HG02973 (cell line): Measurements from ENCODE around the gene CRIM1.

Source experiments
- ATAC-seq: cut with Tn5 transposase; IDR thresholded peaks from one replicate; pipeline ENCODE4 v1.9.1; 2021; ENCODE audit warnings: moderate library complexity; ENCODE audit not compliant: unreplicated experiment

Gene CRIM1

GRCh38 chr2:36570416-36570815 lies 214.8 kb downstream of the CRIM1 start:
- ATAC-seq, result no peak

GRCh38 chr2:36572054-36572718 lies 216.6 kb downstream of the CRIM1 start:
- no peak for ATAC-seq

DNA sequence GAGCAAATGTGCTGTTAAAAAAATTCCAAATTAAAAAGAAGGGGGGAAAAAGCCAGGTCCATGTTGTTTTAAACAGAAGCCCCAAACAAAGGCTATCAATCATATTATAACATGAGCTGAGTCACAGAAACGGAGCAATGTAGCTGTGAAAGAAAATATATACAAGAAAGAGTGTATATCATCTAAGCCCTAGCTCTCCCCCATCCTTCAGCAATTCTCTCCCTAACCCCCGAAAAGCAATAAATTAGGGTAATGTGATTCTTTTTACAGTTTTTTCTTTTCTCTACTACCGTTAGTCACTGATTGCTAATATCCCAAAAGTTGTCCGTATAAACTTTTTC lies 217.1 kb downstream of the CRIM1 start:
- no peak for ATAC-seq

DNA sequence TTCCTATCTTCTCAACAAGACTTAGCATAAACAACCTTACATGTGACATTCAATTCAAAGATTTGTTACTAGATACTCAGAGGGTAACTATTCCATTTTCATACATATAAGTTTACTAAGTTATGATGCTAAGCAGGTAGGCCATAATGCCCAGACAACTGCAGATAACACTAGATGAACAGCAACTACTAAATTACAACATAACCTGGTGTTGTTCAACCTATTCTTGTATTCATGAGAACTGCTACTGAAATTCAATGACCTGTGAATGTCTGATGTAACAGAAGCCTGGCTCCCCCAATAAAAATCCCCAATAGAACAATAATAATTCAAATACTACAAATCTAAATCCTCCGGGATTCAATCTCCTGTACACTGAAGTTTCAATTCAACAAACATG lies 217.6 kb downstream of the CRIM1 start:
- ATAC-seq, result no peak

DNA sequence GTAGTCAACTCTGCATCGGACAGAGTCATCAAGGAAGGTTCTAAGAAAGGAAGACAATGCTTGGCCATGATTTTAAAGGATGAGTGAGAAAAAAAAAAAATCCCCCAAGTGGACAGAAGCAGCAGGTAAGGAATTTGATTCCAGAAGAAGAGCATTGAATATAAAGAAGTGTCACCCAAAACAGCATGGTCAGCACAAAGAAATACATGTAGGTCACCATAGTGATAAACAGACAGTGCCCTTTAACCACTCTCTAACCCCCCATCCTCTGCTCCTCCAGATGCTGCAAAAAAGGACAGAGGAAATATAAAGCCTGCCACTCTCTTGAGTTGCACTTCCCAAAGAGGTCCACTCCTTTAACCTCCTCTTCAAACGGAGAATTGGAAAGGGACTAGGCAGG lies 219.0 kb downstream of the CRIM1 start:
- ATAC-seq, result no peak

DNA sequence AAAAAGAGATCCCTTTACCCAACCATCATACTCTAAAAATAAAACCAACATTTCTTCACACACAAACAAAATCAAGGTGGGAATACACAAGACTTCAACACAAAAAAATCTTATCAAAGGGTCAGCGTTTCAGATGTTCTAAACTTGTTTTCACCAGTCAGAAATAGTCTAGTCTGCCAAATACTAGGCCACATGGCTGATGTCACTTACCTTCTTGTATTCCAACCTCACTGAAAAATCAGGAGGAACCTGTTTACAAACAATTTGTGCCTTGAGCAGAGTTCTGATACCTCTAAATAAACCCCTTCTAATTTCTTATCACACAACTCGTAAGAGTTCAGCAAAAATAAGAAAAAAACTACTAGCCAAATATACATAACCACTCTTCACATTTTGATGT lies 222.3 kb downstream of the CRIM1 start:
- no peak for ATAC-seq

DNA sequence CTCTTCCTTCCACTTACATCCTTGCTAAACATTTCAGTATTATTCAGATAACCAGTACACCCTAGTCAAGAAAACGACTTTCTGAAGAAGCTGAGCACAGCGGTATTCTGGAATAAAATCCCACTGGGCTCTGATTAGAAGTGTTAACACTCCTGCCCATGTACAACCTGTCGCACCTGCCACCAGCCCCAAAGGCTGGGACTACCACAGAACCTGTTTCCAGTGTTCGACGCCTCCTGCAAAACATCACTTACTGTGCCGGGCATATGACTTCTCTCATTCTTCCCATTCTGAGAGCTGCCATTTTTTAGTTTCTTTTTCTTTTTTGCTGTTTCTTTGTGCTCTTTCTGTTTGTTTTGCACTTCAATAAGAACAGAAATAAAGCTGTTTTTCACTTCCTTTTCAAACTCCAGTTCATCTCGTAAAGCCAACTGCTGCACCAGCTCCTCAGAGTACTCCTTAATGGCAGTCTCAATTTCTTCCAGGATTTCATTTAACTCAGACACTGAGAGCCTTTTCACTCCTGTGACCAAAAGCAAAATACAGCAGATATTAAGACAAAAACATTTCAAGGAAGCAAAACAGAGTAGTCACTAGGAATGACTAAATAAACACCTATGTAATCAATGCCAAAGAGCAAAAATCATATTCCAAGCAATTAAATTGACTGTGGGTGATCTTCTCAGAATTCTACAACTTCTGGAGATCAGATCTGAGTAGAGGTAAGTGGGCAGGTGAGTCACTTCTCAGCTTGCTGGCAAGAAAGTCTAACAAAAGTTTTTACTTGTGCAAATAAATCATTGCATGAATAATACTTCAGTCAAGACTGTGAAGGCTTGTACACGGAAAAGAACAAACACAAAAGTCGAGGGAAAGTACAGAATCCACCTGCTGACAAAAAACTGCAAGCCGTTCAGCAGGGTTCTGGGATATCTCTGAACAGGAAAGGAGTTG lies 223.0 kb downstream of the CRIM1 start:
- ATAC-seq, result no peak

DNA sequence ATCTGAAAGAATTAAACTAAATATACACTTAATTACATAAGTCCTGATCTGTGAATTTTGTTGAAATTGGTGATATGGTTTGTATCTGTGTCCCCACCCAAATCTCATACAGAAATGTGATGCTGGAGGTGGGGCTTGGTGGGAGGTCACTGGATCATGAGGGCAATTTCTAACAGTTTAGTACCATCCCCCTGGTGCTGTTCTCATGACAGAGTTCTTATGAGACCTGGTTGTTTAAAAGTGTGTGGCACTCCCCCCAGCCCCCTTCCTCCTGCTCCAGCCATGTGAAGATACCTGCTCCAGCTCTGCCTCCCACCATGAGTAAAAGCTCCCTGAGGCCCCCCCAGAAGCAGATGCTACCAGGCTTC lies 223.7 kb downstream of the CRIM1 start:
- ATAC-seq, result no peak

DNA sequence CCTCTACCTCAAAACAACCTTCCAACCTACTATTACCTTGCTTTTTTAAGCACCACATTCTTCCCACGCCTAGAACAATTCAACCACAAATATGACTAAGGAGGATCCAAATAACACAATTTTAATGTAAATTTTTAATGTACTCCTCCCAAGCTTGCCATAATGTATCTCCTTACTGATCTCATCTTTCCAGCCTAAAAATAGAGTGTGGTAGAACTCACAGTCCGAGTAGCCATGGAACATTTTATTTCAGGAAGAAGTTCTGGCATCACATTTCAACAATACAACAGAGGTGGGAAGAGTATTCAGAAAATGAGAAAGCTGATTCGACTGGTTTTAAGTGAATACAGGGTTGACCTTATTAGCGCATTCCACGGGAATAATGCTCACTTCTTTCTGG lies 227.0 kb downstream of the CRIM1 start:
- ATAC-seq, result no peak

GRCh38 chr2:36582951-36583350 lies 227.4 kb downstream of the CRIM1 start:
- ATAC-seq, result no peak

- no peak for ATAC-seq
Measured at GRCh38 chr2:36584148-36584794, 228.7 kb downstream of the CRIM1 start.

GRCh38 chr2:36586672-36587071 lies 231.1 kb downstream of the CRIM1 start:
- no peak for ATAC-seq

GRCh38 chr2:36587101-36587500 lies 231.5 kb downstream of the CRIM1 start:
- ATAC-seq, result no peak

GRCh38 chr2:36587556-36587955 lies 232.0 kb downstream of the CRIM1 start:
- no peak for ATAC-seq

DNA sequence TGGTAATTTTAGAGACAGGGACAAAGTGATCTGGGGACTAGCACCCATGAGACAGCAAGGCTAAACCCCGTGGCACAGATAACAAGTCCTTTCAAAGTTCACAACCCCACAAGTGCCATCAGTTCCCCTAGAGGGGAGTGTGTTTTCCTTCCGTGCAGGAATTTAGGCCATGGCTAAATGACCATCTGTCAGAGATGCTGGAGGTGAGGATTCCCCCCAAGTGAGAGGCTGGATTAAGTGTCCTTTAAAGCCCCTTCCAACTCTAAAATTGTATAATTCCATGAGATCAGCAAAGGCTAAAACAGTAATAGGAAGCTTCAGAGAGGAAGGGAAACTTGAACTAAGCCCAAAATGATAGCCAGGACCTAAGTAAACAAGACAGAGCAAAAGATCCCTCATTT lies 233.7 kb downstream of the CRIM1 start:
- ATAC-seq, result no peak

DNA sequence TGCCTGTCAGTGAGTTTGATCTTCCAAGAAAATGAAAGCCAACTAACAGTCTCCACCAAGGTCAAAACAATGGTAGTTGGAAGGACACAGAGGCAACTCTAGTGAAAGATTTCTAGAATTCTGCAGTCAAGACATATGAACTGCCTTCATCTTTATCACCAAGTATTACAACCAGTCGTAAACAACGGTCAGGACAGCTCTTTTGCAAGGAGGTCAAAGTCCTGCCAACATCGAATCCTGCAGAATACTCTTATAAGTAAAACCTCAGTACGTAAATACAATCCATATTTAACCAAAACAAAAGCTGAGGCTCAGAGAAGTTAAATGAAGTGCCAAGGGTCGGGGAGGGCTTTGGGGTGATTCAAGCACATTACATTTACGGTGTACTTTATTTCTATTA lies 239.3 kb downstream of the CRIM1 start:
- ATAC-seq, result no peak

DNA sequence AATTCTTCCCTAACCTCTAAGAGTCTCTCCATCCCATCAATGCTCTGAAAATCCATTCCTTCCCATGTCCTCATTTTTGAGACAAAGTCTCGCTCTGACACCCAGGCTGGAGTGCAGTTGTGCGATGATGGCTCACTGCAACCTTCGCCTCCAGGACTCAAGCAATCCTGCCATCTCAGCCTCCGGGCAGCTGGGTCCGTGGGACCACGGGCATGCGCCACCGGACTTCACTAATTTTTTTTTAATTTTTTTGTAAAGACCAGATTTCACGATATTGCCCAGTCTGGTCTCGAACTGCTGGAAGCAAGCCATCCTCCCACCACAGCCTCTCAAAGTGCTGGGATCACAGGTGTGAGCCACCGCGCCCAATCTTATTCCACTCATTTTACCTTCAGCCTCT lies 240.8 kb downstream of the CRIM1 start:
- ATAC-seq, result no peak

DNA sequence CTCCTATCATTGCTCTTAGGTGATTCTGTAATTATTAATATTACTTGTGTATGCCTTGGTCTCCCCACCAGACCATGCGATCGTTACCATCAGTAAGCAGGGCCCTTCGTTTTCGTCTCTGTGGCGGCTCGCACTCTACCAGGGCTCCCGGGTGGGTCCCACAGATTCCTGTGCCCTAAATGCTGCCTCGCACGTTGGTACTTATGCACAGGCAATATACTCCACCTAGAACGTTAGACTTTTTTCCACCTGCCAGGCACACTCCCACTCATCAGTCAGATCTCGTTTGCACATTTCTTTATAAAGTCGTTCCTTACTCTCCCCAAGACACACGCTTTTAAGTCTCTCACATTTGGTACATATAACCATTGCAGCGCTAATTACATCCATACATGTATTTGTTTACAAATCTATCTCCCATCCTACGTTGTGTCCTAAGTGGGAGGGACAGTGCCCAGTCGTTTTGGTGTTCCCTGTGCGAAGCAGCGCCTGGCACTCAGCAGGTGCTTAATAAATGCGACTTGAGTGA lies 241.5 kb downstream of the CRIM1 start:
- ATAC-seq, result no peak

DNA sequence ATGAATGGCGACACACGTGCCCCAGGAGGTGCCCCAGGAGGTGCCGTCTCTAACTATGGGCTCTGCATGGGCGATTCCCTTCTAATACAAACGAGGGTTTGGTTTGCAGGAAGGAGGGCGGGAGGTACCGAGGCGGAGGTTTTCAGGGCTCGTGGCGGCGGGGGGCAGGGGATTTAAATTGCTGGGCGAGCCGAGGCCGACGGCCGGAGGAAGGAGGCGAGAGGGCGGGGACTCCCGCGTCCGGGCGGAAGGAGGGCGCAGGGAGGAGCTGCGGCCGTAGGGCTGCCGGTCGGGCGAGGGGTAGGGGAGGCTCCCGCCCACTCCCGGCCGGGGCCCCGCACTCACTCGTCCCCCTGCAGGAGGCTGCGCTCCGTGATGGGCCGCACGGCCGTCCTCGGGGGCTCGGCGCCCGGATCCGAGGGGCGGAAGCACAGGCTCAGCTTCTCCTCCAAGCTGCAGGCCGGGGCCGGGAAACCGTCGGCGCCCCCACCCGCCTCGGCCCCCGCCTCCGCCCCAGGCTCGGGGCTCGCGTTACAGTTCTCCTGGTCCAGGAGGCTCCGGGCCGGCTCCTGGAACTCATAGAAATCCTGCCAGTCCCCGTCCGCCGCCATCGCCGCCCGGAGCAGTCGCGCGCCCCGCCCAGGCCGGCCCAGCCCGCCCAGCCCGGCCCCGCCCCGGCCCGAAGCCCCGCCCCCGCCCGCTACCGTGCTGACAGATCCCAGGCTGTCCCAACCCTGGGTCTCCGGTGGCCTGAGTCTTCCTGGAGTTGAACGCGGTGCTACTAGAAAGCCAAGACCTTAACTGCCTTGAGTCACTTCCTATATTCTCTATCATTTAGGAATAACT lies 242.2 kb downstream of the CRIM1 start, which contains the start of gene FEZ2:
Gene FEZ2, minus strand, starts transcription at position 637 of the 846 bp plus-strand sequence. Its CDS starts 26 bp downstream, at position 611.
- ATAC-seq, result peak; percentile 98
